C4-2B (cell line): ENCODE measurements around the gene ZDHHC3.

Experiments
- CTCF ChIP-seq: fragments of 450-650 bp; conservative IDR thresholded peaks from 2 replicates; pipeline ENCODE4 v1.5.1; 2017; ENCODE audit warnings: mild to moderate bottlenecking
- ZFX ChIP-seq: fragments of 450-650 bp; IDR thresholded peaks from 2 replicates; pipeline ENCODE4 v1.6.1; 2017

GRCh38 chr3:44987332-44987731 is 11.4 kb upstream of the ZDHHC3 start:
- no peak for TF ChIP-seq CTCF
- TF ChIP-seq ZFX: no peak
